ENCODE results near the gene XAF1. TPM values are rescaled to one million over a fixed set of nuclear protein-coding genes. Genes with fewer than 3 reads are reported as not detected.

XAF1 gene
- total and polyA plus RNA-seq, 2 experiments from 2014 or later, result not detected

- TF ChIP-seq REST (IDR thresholded peaks at IDR 0.05; ENCODE audit: unreplicated experiment) (no peak), EZH2 (IDR thresholded peaks at IDR 0.05; ENCODE audit: low read depth, unreplicated experiment) (no peak), ZNF331 (CRISPR knock-in tag; IDR thresholded peaks at IDR 0.05; ENCODE audit: low read depth) (no peak), ZNF114 (CRISPR knock-in tag; IDR thresholded peaks at IDR 0.05) (no peak), CTCF (conservative IDR thresholded peaks at IDR 0.05; ENCODE audit: low read depth in 2 of 2) (no peak)
Observed at GRCh38 chr17:6714315-6714874, 41.5 kb upstream of the XAF1 start (continued).

- H3K36me3 ChIP-seq (ENCODE audit: insufficient read depth), result no peaks in the 10 kb centered on the region
- Mint-ChIP-seq H3K4me1 (peaks cover 11% of the 10 kb centered on the region), H3K4me3 (no peak overlapping the region), H3K36me3 (ENCODE audit: low read depth) (peaks cover 3% of the 10 kb centered on the region; the same call in 2 of the 3 replicates), H3K27me3 (ENCODE audit: insufficient read depth, low read depth, poor library complexity) (peaks cover 37% of the 10 kb centered on the region), H3K27ac (no peak overlapping the region), H3K9me3 (peaks cover 33% of the 10 kb centered on the region)
- no peak overlapping the region for H3K27ac ChIP-seq (ENCODE audit: low read depth)
- H3K9me2 ChIP-seq (ENCODE audit: insufficient read depth), result no peaks in the 10 kb centered on the region; the same call in 1 of the 2 replicates
- H3K4me2 ChIP-seq, result no peak overlapping the region
- H2AFZ ChIP-seq, result no peak overlapping the region
- no peaks in the 10 kb centered on the region for H4K20me1 ChIP-seq (replicated peaks; ENCODE audit: insufficient read depth)
- peaks cover 40% of the 10 kb centered on the region for H3K27me3 ChIP-seq (ENCODE audit: insufficient read depth)
- DNase-seq (ENCODE audit: low spot score), result no peak
- ATAC-seq, result no peak
- peaks cover 7% of the 10 kb centered on the region for H3F3A ChIP-seq (replicated peaks; ENCODE audit: low read depth)
- H3K4me3 ChIP-seq, result no peak overlapping the region
- TF ChIP-seq EZH2phosphoT487 (IDR thresholded peaks at IDR 0.05; ENCODE audit: unreplicated experiment) (no peak), STAT1 (IDR thresholded peaks at IDR 0.05; ENCODE audit: unreplicated experiment) (no peak)
- H3K79me2 ChIP-seq (replicated peaks; ENCODE audit: insufficient read depth), result no peaks in the 10 kb centered on the region
- peaks cover 16% of the 10 kb centered on the region; the same call in 1 of the 2 replicates for H3K4me1 ChIP-seq (ENCODE audit: insufficient read depth)
Observed at GRCh38 chr17:6716736-6717135, 39.1 kb upstream of the XAF1 start.

GRCh38 chr17:6721744-6722143 is 34.1 kb upstream of the XAF1 start:
- Mint-ChIP-seq H3K27me3 (ENCODE audit: insufficient read depth, low read depth, poor library complexity) (peaks cover 4% of the 10 kb centered on the region), H3K36me3 (ENCODE audit: low read depth) (no peaks in the 10 kb centered on the region; the same call in 2 of the 3 replicates), H3K4me1 (no peaks in the 10 kb centered on the region), H3K27ac (no peak overlapping the region), H3K4me3 (no peak overlapping the region), H3K9me3 (peaks cover 18% of the 10 kb centered on the region)
- no peaks in the 10 kb centered on the region for H3K27me3 ChIP-seq (ENCODE audit: insufficient read depth)
- H3F3A ChIP-seq (replicated peaks; ENCODE audit: low read depth), result no peaks in the 10 kb centered on the region
- H3K36me3 ChIP-seq (ENCODE audit: insufficient read depth), result no peaks in the 10 kb centered on the region
- no peak overlapping the region for H3K4me3 ChIP-seq
- ATAC-seq (no peak), DNase-seq (ENCODE audit: low spot score) (no peak)
- no peaks in the 10 kb centered on the region for H4K20me1 ChIP-seq (replicated peaks; ENCODE audit: insufficient read depth)
- H3K27ac ChIP-seq (ENCODE audit: low read depth), result no peak overlapping the region
- no peaks in the 10 kb centered on the region for H3K79me2 ChIP-seq (replicated peaks; ENCODE audit: insufficient read depth)
- no peak overlapping the region for H3K4me2 ChIP-seq
- H3K4me1 ChIP-seq (ENCODE audit: insufficient read depth), result no peaks in the 10 kb centered on the region
- H2AFZ ChIP-seq, result no peak overlapping the region
- H3K9me2 ChIP-seq (ENCODE audit: insufficient read depth), result 0 out of 2 replicates have a peak, but pooled peaks cover 4% of the 10 kb centered on the region
- TF ChIP-seq STAT1 (IDR thresholded peaks at IDR 0.05; ENCODE audit: unreplicated experiment) (no peak), ZNF114 (CRISPR knock-in tag; IDR thresholded peaks at IDR 0.05) (no peak), NANOG (IDR thresholded peaks at IDR 0.05; ENCODE audit: borderline replicate concordance) (no peak), EZH2 (IDR thresholded peaks at IDR 0.05; ENCODE audit: low read depth, unreplicated experiment) (no peak), JUNB (IDR thresholded peaks at IDR 0.05; ENCODE audit: unreplicated experiment) (no peak)
